ENCODE data around the gene USP43. TPM values are rescaled to one million over a fixed set of nuclear protein-coding genes. Genes with fewer than 3 reads are reported as not detected.

The USP43 gene
- total RNA-seq, 2 experiments from 2014 or later = 0.08 to 0.17 TPM

DNA sequence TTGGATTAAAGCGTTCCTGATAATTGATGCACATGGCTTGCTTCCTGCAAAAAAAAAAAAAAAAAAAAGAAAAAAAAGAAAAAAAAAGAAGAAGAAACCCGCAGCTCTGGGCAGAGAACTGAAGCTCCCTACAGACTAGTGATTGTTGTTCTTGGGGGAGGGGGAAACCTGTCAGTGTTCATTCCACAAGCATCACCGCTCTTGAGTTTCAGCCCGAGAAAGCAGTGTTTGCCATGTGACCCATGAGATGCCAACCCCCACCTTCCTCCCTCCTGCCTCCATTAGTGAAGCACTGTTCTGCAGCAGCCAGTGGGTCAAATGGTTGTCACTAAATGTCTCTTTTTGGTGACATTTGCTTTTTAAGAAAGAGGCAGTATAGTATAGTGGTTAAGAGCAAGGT is 1.7 kb downstream of the USP43 start:
- intact Hi-C loops (cut with DNase I, micrococcal nuclease) = no loop called here
- Mint-ChIP-seq H3K9me3 (no peaks in the 10 kb centered on the region), H3K36me3 (ENCODE audit: low read depth) (no peaks in the 10 kb centered on the region), H3K4me3 (peak overlapping the region; percentile 15), H3K27me3 (peaks cover 64% of the 10 kb centered on the region), H3K27ac (no peak overlapping the region), H3K4me1 (ENCODE audit: low read depth) (peaks cover 14% of the 10 kb centered on the region)
- ChIA-PET POLR2A (no interaction called here), CTCF (no interaction called here)
- Histone ChIP-seq H3K27ac (ENCODE audit: low read depth in 1 of 2, low read length in 2 of 2) (no peak overlapping the region), H3K9me3 (ENCODE audit: control insufficient read depth in 1 of 2, insufficient read depth in 1 of 2, low read length in 2 of 2) (no peaks in the 10 kb centered on the region), H3K27me3 (ENCODE audit: control insufficient read depth in 1 of 2, insufficient read depth in 2 of 2, low read length in 2 of 2) (peaks cover 40 to 44% of the 10 kb centered on the region in 2 experiments), H3K4me3 (ENCODE audit: low read length) (no peak overlapping the region), H3K36me3 (ENCODE audit: insufficient read depth, low read length) (no peaks in the 10 kb centered on the region), H3K4me1 (ENCODE audit: insufficient read depth, low read length) (peaks cover 17% of the 10 kb centered on the region)
- ATAC-seq (ENCODE audit: poor library complexity) = no peak
- TF ChIP-seq, protein P1, sequence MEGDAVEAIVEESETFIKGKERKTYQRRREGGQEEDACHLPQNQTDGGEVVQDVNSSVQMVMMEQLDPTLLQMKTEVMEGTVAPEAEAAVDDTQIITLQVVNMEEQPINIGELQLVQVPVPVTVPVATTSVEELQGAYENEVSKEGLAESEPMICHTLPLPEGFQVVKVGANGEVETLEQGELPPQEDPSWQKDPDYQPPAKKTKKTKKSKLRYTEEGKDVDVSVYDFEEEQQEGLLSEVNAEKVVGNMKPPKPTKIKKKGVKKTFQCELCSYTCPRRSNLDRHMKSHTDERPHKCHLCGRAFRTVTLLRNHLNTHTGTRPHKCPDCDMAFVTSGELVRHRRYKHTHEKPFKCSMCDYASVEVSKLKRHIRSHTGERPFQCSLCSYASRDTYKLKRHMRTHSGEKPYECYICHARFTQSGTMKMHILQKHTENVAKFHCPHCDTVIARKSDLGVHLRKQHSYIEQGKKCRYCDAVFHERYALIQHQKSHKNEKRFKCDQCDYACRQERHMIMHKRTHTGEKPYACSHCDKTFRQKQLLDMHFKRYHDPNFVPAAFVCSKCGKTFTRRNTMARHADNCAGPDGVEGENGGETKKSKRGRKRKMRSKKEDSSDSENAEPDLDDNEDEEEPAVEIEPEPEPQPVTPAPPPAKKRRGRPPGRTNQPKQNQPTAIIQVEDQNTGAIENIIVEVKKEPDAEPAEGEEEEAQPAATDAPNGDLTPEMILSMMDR (IDR thresholded peaks at IDR 0.05) = no peak
- no peak for DNase-seq

DNA sequence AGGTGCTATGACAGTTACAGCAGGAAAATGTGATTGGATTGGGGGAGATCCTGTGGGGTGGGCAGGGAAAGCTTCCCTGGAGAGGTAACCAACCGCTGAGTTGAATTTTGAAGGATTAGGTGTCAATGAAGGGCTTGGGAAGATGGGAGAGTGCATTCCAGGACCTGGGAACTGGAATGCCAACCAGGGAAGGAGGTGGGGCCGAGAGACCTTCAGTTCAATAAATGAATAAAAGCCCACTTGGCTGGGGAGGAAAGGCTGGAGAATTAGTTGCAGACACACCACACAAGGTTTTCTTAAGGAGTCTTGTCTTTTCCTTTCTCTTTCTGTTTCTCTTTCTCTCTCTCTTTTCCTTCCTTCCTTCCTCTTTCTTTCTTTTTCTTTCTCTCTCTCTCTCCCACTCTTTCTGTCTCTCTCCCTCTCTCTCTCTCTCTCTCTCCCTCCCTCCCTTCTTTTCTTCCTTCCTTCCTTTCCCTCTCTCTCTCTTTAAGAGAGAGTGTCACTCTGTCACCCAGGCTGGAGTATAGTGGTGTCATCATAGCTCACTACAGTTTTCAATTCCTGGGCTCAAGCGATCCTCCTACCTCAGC is 3.3 kb downstream of the USP43 start:
- H3K27ac ChIP-seq (ENCODE audit: low read depth in 1 of 2, low read length in 2 of 2) = no peak overlapping the region
- Mint-ChIP-seq H3K36me3 (ENCODE audit: low read depth) (no peaks in the 10 kb centered on the region), H3K27me3 (peaks cover 62% of the 10 kb centered on the region), H3K4me1 (ENCODE audit: low read depth) (peaks cover 14% of the 10 kb centered on the region), H3K27ac (no peak overlapping the region), H3K9me3 (no peaks in the 10 kb centered on the region), H3K4me3 (no peak overlapping the region)
- peaks cover 17% of the 10 kb centered on the region for H3K4me1 ChIP-seq (ENCODE audit: insufficient read depth, low read length)
- H3K4me3 ChIP-seq (ENCODE audit: low read length) = no peak overlapping the region
- H3K9me3 ChIP-seq (ENCODE audit: control insufficient read depth in 1 of 2, insufficient read depth in 1 of 2, low read length in 2 of 2) = no peaks in the 10 kb centered on the region
- H3K27me3 ChIP-seq (ENCODE audit: control insufficient read depth in 1 of 2, insufficient read depth in 2 of 2, low read length in 2 of 2) = peaks cover 41 to 44% of the 10 kb centered on the region in 2 experiments
- CTCF ChIA-PET = no interaction called here
- intact Hi-C loops (cut with DNase I, micrococcal nuclease) = no loop called here
- DNase-seq (no peak), ATAC-seq (ENCODE audit: poor library complexity) (no peak)
- no peaks in the 10 kb centered on the region for H3K36me3 ChIP-seq (ENCODE audit: insufficient read depth, low read length)
- POLR2A ChIA-PET = no interaction called here
- TF ChIP-seq, protein P1 (IDR thresholded peaks at IDR 0.05) = no peak

DNA sequence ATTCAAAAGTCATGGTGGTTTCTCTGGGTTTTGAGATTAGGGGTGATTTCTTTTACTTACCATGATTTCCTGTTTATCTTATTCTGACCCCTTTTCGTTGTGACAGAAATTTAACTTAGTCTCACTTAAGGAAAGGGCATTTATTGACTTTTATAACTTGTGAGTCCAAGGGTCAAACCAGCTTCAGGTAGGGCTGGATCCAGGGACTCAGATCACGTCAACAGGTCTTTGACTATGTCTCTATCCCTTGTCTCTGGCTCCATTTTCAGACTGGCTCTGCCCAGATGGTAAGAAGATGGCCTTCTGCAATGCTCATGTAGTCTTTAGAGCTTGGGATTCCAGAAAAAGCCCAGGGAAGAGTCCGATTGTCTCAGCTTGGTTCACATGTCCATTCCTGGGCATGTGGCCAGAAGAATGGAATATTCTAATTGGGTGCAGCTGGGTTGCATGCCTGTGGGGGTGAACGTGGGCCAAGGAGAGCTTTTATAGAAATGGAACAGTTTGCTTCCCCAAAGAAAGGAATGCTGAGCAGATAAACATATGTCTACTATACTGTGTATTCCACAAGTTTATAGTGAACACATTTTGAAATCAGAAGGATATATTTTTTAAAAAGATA is 13.4 kb downstream of the USP43 start:
- Histone ChIP-seq H3K4me1 (ENCODE audit: insufficient read depth, low read length) (no peaks in the 10 kb centered on the region), H3K4me3 (ENCODE audit: low read length) (no peak overlapping the region), H3K9me3 (ENCODE audit: control insufficient read depth in 1 of 2, insufficient read depth in 1 of 2, low read length in 2 of 2) (no peaks in the 10 kb centered on the region), H3K36me3 (ENCODE audit: insufficient read depth, low read length) (no peaks in the 10 kb centered on the region), H3K27me3 (ENCODE audit: control insufficient read depth in 1 of 2, insufficient read depth in 2 of 2, low read length in 2 of 2) (peaks cover 0 to 2% of the 10 kb centered on the region in 2 experiments), H3K27ac (ENCODE audit: low read depth in 1 of 2, low read length in 2 of 2) (no peak overlapping the region)
- peaks cover 21% of the 10 kb centered on the region for H3K27me3 Mint-ChIP-seq
- DNase-seq (no peak), ATAC-seq (ENCODE audit: poor library complexity) (no peak)
- no peaks in the 10 kb centered on the region for H3K36me3 Mint-ChIP-seq (ENCODE audit: low read depth)
- H3K4me1 Mint-ChIP-seq (ENCODE audit: low read depth) = no peaks in the 10 kb centered on the region
- H3K4me3 Mint-ChIP-seq = no peak overlapping the region
- ChIA-PET CTCF (no interaction called here), POLR2A (no interaction called here)
- TF ChIP-seq, protein P1 (IDR thresholded peaks at IDR 0.05) = no peak
- intact Hi-C loops (cut with DNase I, micrococcal nuclease) = no loop called here
- H3K9me3 Mint-ChIP-seq = no peaks in the 10 kb centered on the region
- no peak overlapping the region for H3K27ac Mint-ChIP-seq
